HepG2 (cell line): ENCODE data around the gene ALOX15.

ENCODE experiments used
- ARHGAP35 ChIP-seq: sonication (generic); formaldehyde crosslinking; IDR thresholded peaks from 2 replicates; pipeline ENCODE4 v1.9.0; 2022; ENCODE audit warnings: mild to moderate bottlenecking, inconsistent platforms, moderate library complexity, missing genetic modification reagents, borderline replicate concordance
- DR1 ChIP-seq: sonication (generic); formaldehyde crosslinking; IDR thresholded peaks from 2 replicates; pipeline ENCODE4 v1.8.0; 2021; ENCODE audit warnings: mild to moderate bottlenecking, missing genetic modification reagents, inconsistent platforms
- EZH2 ChIP-seq: conservative IDR thresholded peaks from 2 replicates; pipeline ENCODE4 v1.6.1; 2012; ENCODE audit warnings: mild to moderate bottlenecking, low read depth, low read length, moderate library complexity
- HOXA7 ChIP-seq: sonication (generic); formaldehyde crosslinking; IDR thresholded peaks from 2 replicates; pipeline ENCODE4 v1.8.1; 2022; ENCODE audit warnings: mild to moderate bottlenecking, missing genetic modification reagents, moderate library complexity
- MIXL1 ChIP-seq: IDR thresholded peaks from 2 replicates; pipeline ENCODE4 v1.6.1; 2016
- MXI1 ChIP-seq: IDR thresholded peaks from 3 replicates; pipeline ENCODE4 v1.6.1; 2012; ENCODE audit warnings: low read depth, low read length, inconsistent platforms, borderline replicate concordance
- NPAS2 ChIP-seq: sonication (generic); formaldehyde crosslinking; IDR thresholded peaks from 2 replicates; pipeline ENCODE4 v1.8.0; 2022; ENCODE audit warnings: mild to moderate bottlenecking, missing genetic modification reagents, borderline replicate concordance
- POLR2A ChIP-seq, 2 experiments: IDR thresholded peaks; 2 replicates each; pipeline ENCODE4 v1.6.1; 2011; ENCODE audit warnings: low read depth in 2 of 2, low read length in 2 of 2, mild to moderate bottlenecking in 1 of 2, moderate library complexity in 1 of 2; ENCODE audit not compliant: insufficient read depth in 1 of 2
- REST ChIP-seq, 2 experiments: IDR thresholded peaks; 2 replicates each; pipeline ENCODE4 v1.6.1; 2011 to 2012; ENCODE audit warnings: low read length in 2 of 2, borderline replicate concordance in 1 of 2, low read depth in 1 of 2, mild to moderate bottlenecking in 1 of 2, moderate library complexity in 1 of 2
- SP1 ChIP-seq, 2 experiments: fragments of 450-650 bp in 1 of 2; sonication (generic) in 1 of 2; formaldehyde crosslinking in 1 of 2; IDR thresholded peaks; 2 replicates each; pipeline versions ENCODE4 v1.4.0 to v1.6.1; 2016 to 2020; ENCODE audit warnings: missing genetic modification reagents in 1 of 2
- STAT6 ChIP-seq: sonication (generic); formaldehyde crosslinking; IDR thresholded peaks from 2 replicates; pipeline ENCODE4 v1.4.0; 2020; ENCODE audit warnings: missing genetic modification reagents, mild to moderate bottlenecking, borderline replicate concordance
- TARDBP ChIP-seq: sonication (generic); formaldehyde crosslinking; IDR thresholded peaks from 2 replicates; pipeline ENCODE4 v1.8.0; 2022; ENCODE audit warnings: mild to moderate bottlenecking, missing genetic modification reagents
- ZSCAN20 ChIP-seq: sonication (generic); formaldehyde crosslinking; IDR thresholded peaks from 2 replicates; pipeline ENCODE4 v1.4.0; 2020; ENCODE audit warnings: missing genetic modification reagents, mild to moderate bottlenecking, borderline replicate concordance
- TF ChIP-seq, protein P1 (sequence below): sonication (generic); formaldehyde crosslinking; IDR thresholded peaks from 2 replicates; pipeline ENCODE4 v1.5.0; 2020; ENCODE audit warnings: mild to moderate bottlenecking, missing genetic modification reagents, moderate library complexity

GRCh38 chr17:4583206-4583605 is 58.3 kb downstream of the ALOX15 start:
- TF ChIP-seq STAT6 (CRISPR knock-in tag) = no peak
- no peak for TF ChIP-seq REST (IDR thresholded peaks at IDR 0.05; ENCODE audit: borderline replicate concordance in 1 of 2, low read depth in 1 of 2, low read length in 2 of 2)
- no peak for TF ChIP-seq ZSCAN20
- no peak for TF ChIP-seq TARDBP
- TF ChIP-seq EZH2 = no peak
- TF ChIP-seq, protein P1, sequence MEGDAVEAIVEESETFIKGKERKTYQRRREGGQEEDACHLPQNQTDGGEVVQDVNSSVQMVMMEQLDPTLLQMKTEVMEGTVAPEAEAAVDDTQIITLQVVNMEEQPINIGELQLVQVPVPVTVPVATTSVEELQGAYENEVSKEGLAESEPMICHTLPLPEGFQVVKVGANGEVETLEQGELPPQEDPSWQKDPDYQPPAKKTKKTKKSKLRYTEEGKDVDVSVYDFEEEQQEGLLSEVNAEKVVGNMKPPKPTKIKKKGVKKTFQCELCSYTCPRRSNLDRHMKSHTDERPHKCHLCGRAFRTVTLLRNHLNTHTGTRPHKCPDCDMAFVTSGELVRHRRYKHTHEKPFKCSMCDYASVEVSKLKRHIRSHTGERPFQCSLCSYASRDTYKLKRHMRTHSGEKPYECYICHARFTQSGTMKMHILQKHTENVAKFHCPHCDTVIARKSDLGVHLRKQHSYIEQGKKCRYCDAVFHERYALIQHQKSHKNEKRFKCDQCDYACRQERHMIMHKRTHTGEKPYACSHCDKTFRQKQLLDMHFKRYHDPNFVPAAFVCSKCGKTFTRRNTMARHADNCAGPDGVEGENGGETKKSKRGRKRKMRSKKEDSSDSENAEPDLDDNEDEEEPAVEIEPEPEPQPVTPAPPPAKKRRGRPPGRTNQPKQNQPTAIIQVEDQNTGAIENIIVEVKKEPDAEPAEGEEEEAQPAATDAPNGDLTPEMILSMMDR (CRISPR knock-in tag) = no peak
- TF ChIP-seq NPAS2 (CRISPR knock-in tag) = no peak
- TF ChIP-seq HOXA7 (CRISPR knock-in tag) = no peak
- no peak for TF ChIP-seq SP1 (IDR thresholded peaks at IDR 0.05)
- TF ChIP-seq SP1 (CRISPR knock-in tag; IDR thresholded peaks at IDR 0.05) = no peak
- TF ChIP-seq POLR2A (IDR thresholded peaks at IDR 0.05; ENCODE audit: insufficient read depth in 1 of 2, low read depth in 2 of 2, low read length in 2 of 2) = no peak
- no peak for TF ChIP-seq DR1 (CRISPR knock-in tag)
- TF ChIP-seq MXI1 = no peak
- TF ChIP-seq ARHGAP35 (CRISPR knock-in tag) = no peak
- no peak for TF ChIP-seq MIXL1 (CRISPR knock-in tag)
